PFSK-1 (cell line): Measurements from ENCODE around the gene SFPQ.

ENCODE experiments used
- POLR2AphosphoS5 ChIP-seq: IDR thresholded peaks from 2 replicates; pipeline ENCODE4 v1.6.1; 2012; ENCODE audit warnings: low read depth, mild to moderate bottlenecking, control low read depth, low read length, moderate library complexity
- REST ChIP-seq, 2 experiments: IDR thresholded peaks; 2 replicates each; pipeline versions ENCODE4 v1.6.1 to v1.8.0; 2011 to 2012; ENCODE audit warnings: low read depth in 2 of 2, low read length in 2 of 2, control low read depth in 1 of 2, inconsistent platforms in 1 of 2, mild to moderate bottlenecking in 1 of 2, moderate library complexity in 1 of 2; ENCODE audit not compliant: insufficient read depth in 1 of 2
- SIN3A ChIP-seq: IDR thresholded peaks from 2 replicates; pipeline ENCODE4 v1.6.1; 2012; ENCODE audit warnings: mild to moderate bottlenecking, low read length, moderate library complexity, borderline replicate concordance; ENCODE audit not compliant: insufficient read depth
- TAF1 ChIP-seq: IDR thresholded peaks from 2 replicates; pipeline ENCODE4 v1.6.1; 2012; ENCODE audit warnings: low read length, control low read depth, borderline replicate concordance; ENCODE audit not compliant: insufficient read depth

GRCh38 chr1:35188578-35189392 lies 4.2 kb downstream of the SFPQ start:
- TF ChIP-seq POLR2AphosphoS5 = no peak; the same call in 1 of the 2 replicates
- no peak for TF ChIP-seq REST (IDR thresholded peaks at IDR 0.05; ENCODE audit: insufficient read depth in 1 of 2, low read depth in 2 of 2, low read length in 2 of 2)
- no peak for TF ChIP-seq TAF1
- TF ChIP-seq SIN3A = no peak
